ENCODE data around the gene CIPC. TPM values are rescaled to one million over a fixed set of nuclear protein-coding genes. Genes with fewer than 3 reads are reported as not detected.

Gene CIPC
- total and polyA plus RNA-seq, 2 of the 13 experiments (the other 11 are each of a cell fraction or from before 2014, with no cell fraction given), result 7.6 to 13.9 TPM

DNA sequence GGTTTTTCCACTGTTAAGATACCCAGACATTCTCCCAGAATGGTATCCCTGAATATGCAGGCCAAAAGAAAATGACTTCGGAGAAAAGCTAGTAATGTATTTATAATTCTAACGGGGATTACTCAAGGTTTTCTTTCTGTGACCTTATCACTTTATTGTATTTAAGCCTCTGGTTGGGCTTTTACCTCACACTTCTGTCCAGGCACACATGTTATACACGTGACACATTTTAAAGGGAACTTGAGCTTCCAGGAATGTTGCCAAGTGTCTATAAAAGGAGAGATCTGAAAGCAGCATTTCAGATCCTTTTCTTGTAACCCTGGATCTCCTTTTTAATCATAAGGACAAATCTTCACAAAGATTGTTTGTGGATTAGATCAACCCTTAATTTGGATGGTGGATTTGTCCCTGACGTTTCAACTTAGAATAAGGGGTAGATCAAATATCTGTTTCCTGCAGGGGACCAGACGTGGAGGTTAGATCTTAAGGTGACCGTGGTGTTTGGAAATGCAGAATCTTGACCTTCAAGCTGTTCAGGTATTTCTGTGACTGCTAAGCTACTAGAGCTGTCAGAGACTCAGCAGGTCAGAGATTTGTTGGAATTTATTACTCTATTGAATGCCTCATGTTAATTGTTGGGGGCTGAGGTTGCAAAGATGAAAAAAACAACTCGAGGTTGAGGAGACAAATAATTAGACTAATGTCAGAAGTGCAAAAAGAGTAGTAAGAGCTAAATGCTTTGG, 1.5 kb downstream of the CIPC start:
- no peak overlapping the region; the same call in 1 of the 2 replicates for H3K9ac ChIP-seq (ENCODE audit: insufficient read depth, low read depth, low read length)
- H2AFZ ChIP-seq (ENCODE audit: low read length), result no peak overlapping the region
- no peak for ATAC-seq
- peaks cover 16% of the 10 kb centered on the region for H3K79me2 ChIP-seq (ENCODE audit: insufficient read depth, low read length)
- no peaks in the 10 kb centered on the region for H3K9me3 ChIP-seq (ENCODE audit: low read length)
- ChIA-PET CTCF (ENCODE audit: low intra/inter-chr PET ratio, low total read pairs) (no interaction called here), POLR2A (no interaction called here)
- H3K4me1 ChIP-seq (ENCODE audit: insufficient read depth, low read length), result peaks cover 24% of the 10 kb centered on the region
- FAIRE-seq, result no peak
- H3K27ac ChIP-seq (ENCODE audit: extremely low read length, insufficient read depth, low read length), result no peak overlapping the region
- DNase-seq (ENCODE audit: low spot score), result no peak
- in situ Hi-C loops (cut with HindIII; ENCODE audit: extremely low pct_ligation_motif_present, low pct_unique_long_range_greater_than_20kb), result no loop called here
- H3K4me3 ChIP-seq (replicated peaks in 1 of 3; ENCODE audit: insufficient read depth in 1 of 3, low read depth in 2 of 3, low read length in 3 of 3), result peak overlapping the region in 2 of 3 experiments; percentile 75 to 97; a peak in 4 of 6 replicates
- peak overlapping the region; percentile 92 for H3K4me2 ChIP-seq (ENCODE audit: low read depth, low read length)
- WGBS (ENCODE audit: low lambda C conversion rate), result 72% methylated on average over 7 of the region's 7 CpGs
- H3K36me3 ChIP-seq (replicated peaks in 1 of 2; ENCODE audit: control insufficient read depth in 1 of 2, insufficient read depth in 2 of 2, low read length in 2 of 2), result no peaks in the 10 kb centered on the region
- H4K20me1 ChIP-seq (ENCODE audit: insufficient read depth, low read length), result no peaks in the 10 kb centered on the region
- H3K27me3 ChIP-seq (ENCODE audit: control insufficient read depth in 1 of 2, insufficient read depth in 2 of 2, low read length in 2 of 2), result no peaks in the 10 kb centered on the region; a peak in 1 of 5 replicates
- TF ChIP-seq ZNF337 (CRISPR knock-in tag; IDR thresholded peaks at IDR 0.05; ENCODE audit: borderline replicate concordance, low read depth) (no peak), CREB1 (IDR thresholded peaks at IDR 0.05) (no peak), CREB1 (CRISPR knock-in tag; IDR thresholded peaks at IDR 0.05) (no peak), SIN3B (IDR thresholded peaks at IDR 0.05; ENCODE audit: low read length) (no peak)
- TF ChIP-seq, protein P1, sequence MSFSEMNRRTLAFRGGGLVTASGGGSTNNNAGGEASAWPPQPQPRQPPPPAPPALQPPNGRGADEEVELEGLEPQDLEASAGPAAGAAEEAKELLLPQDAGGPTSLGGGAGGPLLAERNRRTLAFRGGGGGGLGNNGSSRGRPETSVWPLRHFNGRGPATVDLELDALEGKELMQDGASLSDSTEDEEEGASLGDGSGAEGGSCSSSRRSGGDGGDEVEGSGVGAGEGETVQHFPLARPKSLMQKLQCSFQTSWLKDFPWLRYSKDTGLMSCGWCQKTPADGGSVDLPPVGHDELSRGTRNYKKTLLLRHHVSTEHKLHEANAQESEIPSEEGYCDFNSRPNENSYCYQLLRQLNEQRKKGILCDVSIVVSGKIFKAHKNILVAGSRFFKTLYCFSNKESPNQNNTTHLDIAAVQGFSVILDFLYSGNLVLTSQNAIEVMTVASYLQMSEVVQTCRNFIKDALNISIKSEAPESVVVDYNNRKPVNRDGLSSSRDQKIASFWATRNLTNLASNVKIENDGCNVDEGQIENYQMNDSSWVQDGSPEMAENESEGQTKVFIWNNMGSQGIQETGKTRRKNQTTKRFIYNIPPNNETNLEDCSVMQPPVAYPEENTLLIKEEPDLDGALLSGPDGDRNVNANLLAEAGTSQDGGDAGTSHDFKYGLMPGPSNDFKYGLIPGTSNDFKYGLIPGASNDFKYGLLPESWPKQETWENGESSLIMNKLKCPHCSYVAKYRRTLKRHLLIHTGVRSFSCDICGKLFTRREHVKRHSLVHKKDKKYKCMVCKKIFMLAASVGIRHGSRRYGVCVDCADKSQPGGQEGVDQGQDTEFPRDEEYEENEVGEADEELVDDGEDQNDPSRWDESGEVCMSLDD (CRISPR knock-in tag; IDR thresholded peaks at IDR 0.05; ENCODE audit: borderline replicate concordance), result no peak
- intact Hi-C loops (cut with micrococcal nuclease; ENCODE audit: unreplicated experiment), result loop anchor here (5.0 kb wide), 1 partner anchor 57 kb away; no protein-coding TSS in a partner anchor
- TSS peak; percentile 44 for BruUV-seq (replicated peaks)
